Measurements from ENCODE around the gene RELA. TPM values are rescaled to one million over a fixed set of nuclear protein-coding genes. Genes with fewer than 3 reads are reported as not detected.
A peak's percentile ranks its signal among the peaks of the same experiment; 100 is the strongest.
"Not testable (repeated sequence)": the region's sequence is repeated elsewhere in the genome, so short reads cannot be mapped to it uniquely, and the experiment has no call there.

Gene RELA
- total and polyA plus RNA-seq, 2 of the 13 experiments (the other 11 are each of a cell fraction or from before 2014, with no cell fraction given) = 21.4 to 40.5 TPM

GRCh38 chr11:65707002-65707401 lies 44.3 kb upstream of the RELA start:
- intact Hi-C loops (cut with micrococcal nuclease; ENCODE audit: unreplicated experiment); ATAC-seq; FAIRE-seq; H3K4me2 ChIP-seq (ENCODE audit: low read depth, low read length); H3K9ac ChIP-seq (ENCODE audit: insufficient read depth, low read depth, low read length); POLR2A ChIA-PET; H4K20me1 ChIP-seq (ENCODE audit: insufficient read depth, low read length); H3K36me3 ChIP-seq (replicated peaks in 1 of 2; ENCODE audit: control insufficient read depth in 1 of 2, insufficient read depth in 2 of 2, low read length in 2 of 2); H3K79me2 ChIP-seq (ENCODE audit: insufficient read depth, low read length); in situ Hi-C loops (cut with HindIII; ENCODE audit: extremely low pct_ligation_motif_present, low pct_unique_long_range_greater_than_20kb); H3K27ac ChIP-seq (ENCODE audit: extremely low read length, insufficient read depth, low read length); BruUV-seq (replicated peaks); H3K27me3 ChIP-seq (ENCODE audit: control insufficient read depth in 1 of 2, insufficient read depth in 2 of 2, low read length in 2 of 2); H2AFZ ChIP-seq (ENCODE audit: low read length); H3K4me3 ChIP-seq (replicated peaks in 1 of 3; ENCODE audit: insufficient read depth in 1 of 3, low read depth in 2 of 3, low read length in 3 of 3); DNase-seq (ENCODE audit: low spot score); H3K9me3 ChIP-seq (ENCODE audit: low read length); TF ChIP-seq USF2 (IDR thresholded peaks at IDR 0.05; ENCODE audit: low read depth, low read length): not testable (repeated sequence)
- CTCF ChIA-PET (ENCODE audit: low intra/inter-chr PET ratio, low total read pairs) = interaction anchor here (1.1 to 3.8 kb wide), 3 partner anchors 111 to 282 kb away, joined by 6 to 22 read pairs (median 7); no protein-coding TSS in a partner anchor
- TF ChIP-seq USF2 (CRISPR knock-in tag; IDR thresholded peaks at IDR 0.05; ENCODE audit: borderline replicate concordance) = peak; percentile 47; the same call in 1 of the 2 replicates
- peaks cover 16% of the 10 kb centered on the region; the same call in 1 of the 2 replicates for H3K4me1 ChIP-seq (ENCODE audit: insufficient read depth, low read length)
- WGBS (ENCODE audit: low lambda C conversion rate) = 67% methylated on average over 10 of the region's 12 CpGs

- H3K36me3 ChIP-seq (replicated peaks in 1 of 2; ENCODE audit: control insufficient read depth in 1 of 2, insufficient read depth in 2 of 2, low read length in 2 of 2); DNase-seq (ENCODE audit: low spot score); intact Hi-C loops (cut with micrococcal nuclease; ENCODE audit: unreplicated experiment); BruUV-seq (replicated peaks); H3K27ac ChIP-seq (ENCODE audit: extremely low read length, insufficient read depth, low read length); H3K79me2 ChIP-seq (ENCODE audit: insufficient read depth, low read length); H3K9ac ChIP-seq (ENCODE audit: insufficient read depth, low read depth, low read length); H4K20me1 ChIP-seq (ENCODE audit: insufficient read depth, low read length); H3K9me3 ChIP-seq (ENCODE audit: low read length); FAIRE-seq; in situ Hi-C loops (cut with HindIII; ENCODE audit: extremely low pct_ligation_motif_present, low pct_unique_long_range_greater_than_20kb): not testable (repeated sequence)
- peak overlapping the region; percentile 87 for H2AFZ ChIP-seq (ENCODE audit: low read length)
- 0 out of 3 replicates have a peak, but pooled peaks have one; percentile 31 for ATAC-seq
- H3K27me3 ChIP-seq (ENCODE audit: control insufficient read depth in 1 of 2, insufficient read depth in 2 of 2, low read length in 2 of 2) = peaks cover 0 to 11% of the 10 kb centered on the region in 2 experiments; a peak in 2 of 5 replicates
- POLR2A ChIA-PET = interaction anchor here (0.9 to 1.3 kb wide), 3 partner anchors 13 to 346 kb away, joined by 3 read pairs; partner anchors contain the start of gene SF3B2
- CTCF ChIA-PET (ENCODE audit: low intra/inter-chr PET ratio, low total read pairs) = interaction anchor here (0.6 to 3.8 kb wide), 4 partner anchors 110 to 283 kb away, joined by 3 to 22 read pairs (median 6); no protein-coding TSS in a partner anchor
- WGBS (ENCODE audit: low lambda C conversion rate) = 4% methylated on average over 7 of the region's 14 CpGs
- H3K4me3 ChIP-seq (replicated peaks in 1 of 3; ENCODE audit: insufficient read depth in 1 of 3, low read depth in 2 of 3, low read length in 3 of 3) = peak overlapping the region in 2 of 3 experiments; percentile 22 to 58; a peak in 2 of 6 replicates
- H3K4me1 ChIP-seq (ENCODE audit: insufficient read depth, low read length) = peaks cover 14% of the 10 kb centered on the region; the same call in 1 of the 2 replicates
- peak overlapping the region; percentile 77 for H3K4me2 ChIP-seq (ENCODE audit: low read depth, low read length)
- 0 out of 2 replicates have a peak, but pooled peaks have one; percentile 22 for TF ChIP-seq HOXA3 (CRISPR knock-in tag; IDR thresholded peaks at IDR 0.05)
- peak; percentile 33 to 75; a peak in 2 of 4 replicates for TF ChIP-seq HMGXB4 (CRISPR knock-in tag; IDR thresholded peaks at IDR 0.05; ENCODE audit: borderline replicate concordance in 1 of 2, low read depth in 1 of 2)
- TF ChIP-seq GABPB1 (CRISPR knock-in tag; IDR thresholded peaks at IDR 0.05) = 0 out of 2 replicates have a peak, but pooled peaks have one; percentile 21
- TF ChIP-seq KDM2A (CRISPR knock-in tag; IDR thresholded peaks at IDR 0.05; ENCODE audit: borderline replicate concordance, low read depth) = peak; percentile 68
- peak; percentile 28; the same call in 1 of the 2 replicates for TF ChIP-seq GATAD2A (CRISPR knock-in tag; IDR thresholded peaks at IDR 0.05)
- TF ChIP-seq KLF16 (CRISPR knock-in tag; IDR thresholded peaks at IDR 0.05) = 0 out of 4 replicates have a peak, but pooled peaks of 1 of the 2 experiments have one; percentile 21
- 0 out of 2 replicates have a peak, but pooled peaks have one; percentile 35 for TF ChIP-seq THAP11 (CRISPR knock-in tag; IDR thresholded peaks at IDR 0.05)
- peak; percentile 84 for TF ChIP-seq CTCF (CRISPR knock-in tag; IDR thresholded peaks at IDR 0.05)
Observed at GRCh38 chr11:65706303-65706763, 43.6 kb upstream of the RELA start.

All from HepG2 (cell line).